ENCODE data around the gene LRRC74B. TPM values are rescaled to one million over a fixed set of nuclear protein-coding genes. Genes with fewer than 3 reads are reported as not detected.

Gene LRRC74B
- polyA plus RNA-seq, 4 donors, result 0.16 to 0.27 TPM; not detected in 2

DNA sequence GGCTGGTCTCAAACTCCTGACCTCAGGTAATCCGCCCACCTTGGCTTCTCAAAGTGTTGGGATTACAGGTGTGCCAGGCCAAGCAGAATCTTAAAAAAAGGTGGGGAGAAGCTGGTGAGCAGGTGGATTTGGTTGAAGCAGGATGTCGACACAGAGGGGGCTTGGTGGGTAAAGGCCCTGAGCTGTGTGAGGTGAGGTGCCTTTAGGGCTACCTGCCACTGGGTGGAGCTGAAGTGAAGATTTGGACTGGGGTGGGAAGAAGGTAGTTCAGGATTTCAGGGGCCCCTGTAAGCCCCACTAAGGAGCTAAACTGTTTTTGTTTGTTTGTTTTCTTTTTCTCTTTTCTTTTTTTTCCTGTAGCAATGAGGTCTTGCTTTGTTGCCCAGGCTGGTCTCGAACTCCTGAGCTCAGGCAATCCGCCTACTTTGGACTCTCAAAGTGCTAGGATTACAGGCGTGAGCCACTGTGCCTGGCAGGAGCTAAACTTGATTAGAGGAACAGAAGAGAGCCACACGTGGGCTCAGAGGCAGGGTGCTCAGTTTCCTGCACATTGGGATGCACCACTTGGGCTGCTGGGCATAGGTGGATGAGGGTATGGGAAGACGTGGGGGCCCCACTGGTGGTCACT lies 24.8 kb upstream of the LRRC74B start:
- no peak for DNase-seq
- no peaks in the 10 kb centered on the region for H3K27me3 ChIP-seq (ENCODE audit: control insufficient read depth in 3 of 3, insufficient read depth in 3 of 3, low read length in 3 of 3)
- no peaks in the 10 kb centered on the region for H3K36me3 ChIP-seq (ENCODE audit: control insufficient read depth in 3 of 3, insufficient read depth in 2 of 3, low read depth in 1 of 3, low read length in 3 of 3)
- WGBS, 3 donors, result 48 to 61% (median 53%) methylated on average over 7 of the region's 7 CpGs
- no peaks in the 10 kb centered on the region for H3K9me3 ChIP-seq (ENCODE audit: control insufficient read depth in 2 of 2, insufficient read depth in 1 of 2, low read depth in 1 of 2, low read length in 1 of 2)
- no peak overlapping the region for H3K4me3 ChIP-seq (ENCODE audit: low read depth in 1 of 3, low read length in 3 of 3)
- no peak for FAIRE-seq
- no peak overlapping the region for H3K27ac ChIP-seq (ENCODE audit: low read depth in 1 of 3, low read length in 2 of 3)
- H3K4me1 ChIP-seq (ENCODE audit: control insufficient read depth in 3 of 3, insufficient read depth in 2 of 3, low read depth in 1 of 3, low read length in 2 of 3), result peaks cover 0 to 2% (median 0%) of the 10 kb centered on the region in 3 donors

DNA sequence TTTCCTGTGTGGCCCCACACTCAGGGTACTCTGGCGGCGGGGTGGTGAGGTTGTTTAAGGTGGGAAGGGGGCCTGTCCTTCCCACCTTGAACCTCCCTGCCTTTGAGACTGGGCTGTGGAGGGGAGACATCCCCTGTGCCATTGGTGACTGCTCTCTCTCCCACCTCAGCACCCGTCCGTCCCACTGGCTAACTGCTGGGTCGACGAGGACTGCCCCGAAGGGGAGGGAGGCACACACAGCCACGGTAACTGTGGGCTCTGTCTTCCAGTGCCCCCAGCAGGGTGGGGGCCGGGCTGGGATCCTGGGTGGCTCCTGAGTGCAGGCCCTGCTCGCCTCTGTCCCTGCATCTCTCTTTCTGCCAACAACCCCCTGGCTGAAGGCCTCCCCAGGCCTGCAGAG lies 23.2 kb upstream of the LRRC74B start:
- FAIRE-seq, result no peak
- Histone ChIP-seq H3K36me3 (ENCODE audit: control insufficient read depth in 3 of 3, insufficient read depth in 2 of 3, low read depth in 1 of 3, low read length in 3 of 3) (no peaks in the 10 kb centered on the region), H3K9me3 (ENCODE audit: control insufficient read depth in 2 of 2, insufficient read depth in 1 of 2, low read depth in 1 of 2, low read length in 1 of 2) (no peaks in the 10 kb centered on the region), H3K4me3 (ENCODE audit: low read depth in 1 of 3, low read length in 3 of 3) (no peak overlapping the region), H3K4me1 (ENCODE audit: control insufficient read depth in 3 of 3, insufficient read depth in 2 of 3, low read depth in 1 of 3, low read length in 2 of 3) (no peaks in the 10 kb centered on the region), H3K27ac (ENCODE audit: low read depth in 1 of 3, low read length in 2 of 3) (no peak overlapping the region), H3K27me3 (ENCODE audit: control insufficient read depth in 3 of 3, insufficient read depth in 3 of 3, low read length in 3 of 3) (no peaks in the 10 kb centered on the region)
- WGBS, 3 donors, result 70 to 83% (median 78%) methylated on average over 10 of the region's 10 CpGs
- DNase-seq, result no peak

DNA sequence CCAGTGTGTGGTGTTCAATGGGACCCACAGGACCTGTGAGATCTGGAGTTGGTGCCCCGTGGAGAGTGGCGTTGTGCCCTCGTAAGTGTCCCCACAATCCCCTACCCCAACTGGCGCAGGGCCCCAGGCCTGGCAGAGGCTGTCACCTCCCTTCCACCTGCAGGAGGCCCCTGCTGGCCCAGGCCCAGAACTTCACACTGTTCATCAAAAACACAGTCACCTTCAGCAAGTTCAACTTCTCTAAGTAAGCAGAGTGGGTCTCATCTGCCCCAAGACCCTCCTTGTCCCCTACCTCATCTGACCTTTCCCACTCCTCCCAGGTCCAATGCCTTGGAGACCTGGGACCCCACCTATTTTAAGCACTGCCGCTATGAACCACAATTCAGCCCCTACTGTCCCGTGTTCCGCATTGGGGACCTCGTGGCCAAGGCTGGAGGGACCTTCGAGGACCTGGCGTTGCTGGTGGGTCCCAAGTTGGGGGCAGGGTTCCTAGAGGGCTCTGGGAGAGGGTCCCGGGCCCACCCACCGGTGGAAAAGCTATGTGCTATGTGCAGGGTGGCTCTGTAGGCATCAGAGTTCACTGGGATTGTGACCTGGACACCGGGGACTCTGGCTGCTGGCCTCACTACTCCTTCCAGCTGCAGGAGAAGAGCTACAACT lies 22.7 kb upstream of the LRRC74B start:
- Histone ChIP-seq H3K9me3 (ENCODE audit: control insufficient read depth in 2 of 2, insufficient read depth in 1 of 2, low read depth in 1 of 2, low read length in 1 of 2) (no peaks in the 10 kb centered on the region), H3K36me3 (ENCODE audit: control insufficient read depth in 3 of 3, insufficient read depth in 2 of 3, low read depth in 1 of 3, low read length in 3 of 3) (peaks cover 0 to 2% (median 0%) of the 10 kb centered on the region in 3 donors), H3K4me3 (ENCODE audit: low read depth in 1 of 3, low read length in 3 of 3) (no peak overlapping the region), H3K27ac (ENCODE audit: low read depth in 1 of 3, low read length in 2 of 3) (no peak overlapping the region), H3K4me1 (ENCODE audit: control insufficient read depth in 3 of 3, insufficient read depth in 2 of 3, low read depth in 1 of 3, low read length in 2 of 3) (no peaks in the 10 kb centered on the region), H3K27me3 (ENCODE audit: control insufficient read depth in 3 of 3, insufficient read depth in 3 of 3, low read length in 3 of 3) (no peaks in the 10 kb centered on the region)
- WGBS, 3 donors, result 72 to 78% (median 73%) methylated on average over 13 of the region's 13 CpGs
- FAIRE-seq (no peak), DNase-seq (no peak)

DNA sequence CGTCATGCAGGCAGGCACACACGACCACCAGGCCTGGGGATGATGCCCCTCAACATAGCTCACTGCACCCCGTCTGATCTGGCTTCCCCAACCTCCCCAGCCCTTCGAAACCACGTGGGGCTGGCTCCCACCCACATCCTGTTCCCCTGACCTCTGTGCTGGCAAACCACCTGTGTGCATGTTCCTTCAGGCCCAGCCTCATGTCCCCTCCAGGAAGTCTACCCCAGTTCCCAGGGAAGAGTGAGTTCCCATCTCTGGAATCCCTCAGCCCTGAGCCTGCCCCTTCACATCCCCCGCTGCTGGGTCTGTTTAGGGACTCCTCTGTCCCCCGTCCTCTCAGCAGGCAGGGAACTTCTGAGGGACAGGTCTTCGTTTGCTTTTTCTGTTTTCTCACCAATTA lies 20.5 kb upstream of the LRRC74B start:
- H3K4me3 ChIP-seq (ENCODE audit: low read depth in 1 of 3, low read length in 3 of 3), result no peak overlapping the region
- H3K4me1 ChIP-seq (ENCODE audit: control insufficient read depth in 3 of 3, insufficient read depth in 2 of 3, low read depth in 1 of 3, low read length in 2 of 3), result no peaks in the 10 kb centered on the region
- H3K36me3 ChIP-seq (ENCODE audit: control insufficient read depth in 3 of 3, insufficient read depth in 2 of 3, low read depth in 1 of 3, low read length in 3 of 3), result peaks cover 0 to 24% (median 0%) of the 10 kb centered on the region in 3 donors
- FAIRE-seq (no peak), DNase-seq (no peak)
- H3K27me3 ChIP-seq (ENCODE audit: control insufficient read depth in 3 of 3, insufficient read depth in 3 of 3, low read length in 3 of 3), result no peaks in the 10 kb centered on the region
- no peaks in the 10 kb centered on the region for H3K9me3 ChIP-seq (ENCODE audit: control insufficient read depth in 2 of 2, insufficient read depth in 1 of 2, low read depth in 1 of 2, low read length in 1 of 2)
- WGBS, 3 donors, result 49 to 64% (median 60%) methylated on average over 8 of the region's 8 CpGs
- no peak overlapping the region for H3K27ac ChIP-seq (ENCODE audit: low read depth in 1 of 3, low read length in 2 of 3)

DNA sequence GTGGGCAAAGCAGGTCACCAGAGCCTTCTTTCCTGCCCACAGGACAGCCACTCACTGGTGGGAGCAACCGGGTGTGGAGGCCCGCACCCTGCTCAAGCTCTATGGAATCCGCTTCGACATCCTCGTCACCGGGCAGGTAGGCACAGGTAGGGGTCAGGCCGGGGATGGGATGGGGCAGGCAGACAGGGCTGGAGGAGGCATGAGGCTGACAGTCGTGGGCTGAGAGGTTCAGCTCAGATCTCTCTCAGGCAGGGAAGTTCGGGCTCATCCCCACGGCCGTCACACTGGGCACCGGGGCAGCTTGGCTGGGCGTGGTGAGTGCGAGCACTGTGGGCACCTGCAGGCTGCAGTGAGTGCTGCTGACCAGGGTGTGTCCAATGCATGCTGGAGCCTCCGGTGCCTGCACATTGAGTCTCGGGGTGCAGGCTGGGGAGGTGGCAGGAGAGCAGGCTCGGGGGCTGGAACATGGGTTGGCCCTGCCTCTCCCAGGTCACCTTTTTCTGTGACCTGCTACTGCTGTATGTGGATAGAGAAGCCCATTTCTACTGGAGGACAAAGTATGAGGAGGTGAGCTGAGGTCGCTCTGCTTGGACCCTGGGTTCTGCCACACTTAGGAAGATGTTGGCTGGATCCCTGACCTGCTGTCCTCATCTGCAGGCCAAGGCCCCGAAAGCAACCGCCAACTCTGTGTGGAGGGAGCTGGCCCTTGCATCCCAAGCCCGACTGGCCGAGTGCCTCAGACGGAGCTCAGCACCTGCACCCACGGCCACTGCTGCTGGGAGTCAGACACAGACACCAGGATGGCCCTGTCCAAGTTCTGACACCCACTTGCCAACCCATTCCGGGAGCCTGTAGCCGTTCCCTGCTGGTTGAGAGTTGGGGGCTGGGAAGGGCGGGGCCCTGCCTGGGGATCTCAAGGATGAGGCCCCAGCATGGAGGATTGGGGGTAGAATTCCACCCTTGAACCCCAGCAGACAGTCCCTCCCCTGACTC lies 19.7 kb upstream of the LRRC74B start:
- Histone ChIP-seq H3K27me3 (ENCODE audit: control insufficient read depth in 3 of 3, insufficient read depth in 3 of 3, low read length in 3 of 3) (no peaks in the 10 kb centered on the region), H3K4me1 (ENCODE audit: control insufficient read depth in 3 of 3, insufficient read depth in 2 of 3, low read depth in 1 of 3, low read length in 2 of 3) (peaks cover 0 to 5% (median 0%) of the 10 kb centered on the region in 3 donors), H3K4me3 (ENCODE audit: low read depth in 1 of 3, low read length in 3 of 3) (no peak overlapping the region), H3K36me3 (ENCODE audit: control insufficient read depth in 3 of 3, insufficient read depth in 2 of 3, low read depth in 1 of 3, low read length in 3 of 3) (peaks cover 0 to 30% (median 0%) of the 10 kb centered on the region in 3 donors), H3K9me3 (ENCODE audit: control insufficient read depth in 2 of 2, insufficient read depth in 1 of 2, low read depth in 1 of 2, low read length in 1 of 2) (no peaks in the 10 kb centered on the region), H3K27ac (ENCODE audit: low read depth in 1 of 3, low read length in 2 of 3) (no peak overlapping the region)
- FAIRE-seq (no peak), DNase-seq (no peak)
- WGBS, 3 donors, result 78 to 88% (median 84%) methylated on average over 27 of the region's 27 CpGs

DNA sequence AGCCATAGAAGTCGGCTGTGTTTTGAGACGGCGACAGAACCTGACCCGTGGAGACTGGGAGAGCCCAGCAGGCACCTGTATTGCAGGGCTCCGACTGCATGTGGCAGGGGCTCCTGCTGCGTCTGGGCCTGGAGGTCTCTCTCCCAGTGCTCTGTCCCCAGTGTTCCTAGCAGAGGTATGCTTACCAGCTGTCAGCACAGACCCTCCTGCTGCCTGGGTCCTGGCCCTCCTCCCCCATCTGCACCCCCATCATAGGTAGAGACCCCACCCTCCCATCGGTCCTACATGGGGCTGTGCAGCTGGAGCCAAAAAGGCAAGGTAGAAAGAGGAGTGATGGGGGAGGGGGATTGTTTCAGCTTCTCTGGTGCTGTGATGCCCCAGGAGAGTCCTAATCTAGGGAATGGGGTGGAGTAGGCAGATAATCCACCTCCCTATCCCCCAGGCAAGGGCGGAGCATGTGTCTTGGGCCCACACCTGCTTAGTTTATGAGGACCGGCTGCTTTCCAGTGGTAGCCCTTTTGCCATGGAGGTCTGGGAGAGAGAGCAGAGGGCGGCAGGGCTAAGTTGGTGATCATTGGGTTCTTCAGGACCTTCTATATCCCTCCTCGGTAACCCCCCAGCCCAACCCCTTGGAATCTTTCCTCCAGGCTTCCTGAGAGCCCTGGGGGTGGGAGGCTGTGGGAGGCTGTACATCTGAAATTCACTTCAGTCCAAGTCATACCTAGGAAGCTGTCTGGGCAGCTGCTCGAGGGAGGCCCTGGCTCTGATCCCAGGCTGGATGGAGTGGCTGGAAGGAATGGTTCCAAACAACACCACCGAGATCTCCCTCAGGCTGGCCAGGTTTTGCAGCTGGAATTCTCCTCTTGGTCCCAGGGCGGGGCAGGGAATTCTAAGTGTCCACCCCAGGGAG lies 18.7 kb upstream of the LRRC74B start:
- H3K27ac ChIP-seq (ENCODE audit: low read depth in 1 of 3, low read length in 2 of 3), result no peak overlapping the region
- no peaks in the 10 kb centered on the region for H3K9me3 ChIP-seq (ENCODE audit: control insufficient read depth in 2 of 2, insufficient read depth in 1 of 2, low read depth in 1 of 2, low read length in 1 of 2)
- 65 to 79% (median 79%) methylated on average over 14 of the region's 14 CpGs for WGBS, 3 donors
- H3K4me3 ChIP-seq (ENCODE audit: low read depth in 1 of 3, low read length in 3 of 3), result no peak overlapping the region
- peaks cover 0 to 12% (median 0%) of the 10 kb centered on the region in 3 donors for H3K4me1 ChIP-seq (ENCODE audit: control insufficient read depth in 3 of 3, insufficient read depth in 2 of 3, low read depth in 1 of 3, low read length in 2 of 3)
- peaks cover 0 to 30% (median 0%) of the 10 kb centered on the region in 3 donors for H3K36me3 ChIP-seq (ENCODE audit: control insufficient read depth in 3 of 3, insufficient read depth in 2 of 3, low read depth in 1 of 3, low read length in 3 of 3)
- FAIRE-seq (no peak), DNase-seq (no peak)
- peaks cover 0 to 3% (median 0%) of the 10 kb centered on the region in 3 donors for H3K27me3 ChIP-seq (ENCODE audit: control insufficient read depth in 3 of 3, insufficient read depth in 3 of 3, low read length in 3 of 3)

DNA sequence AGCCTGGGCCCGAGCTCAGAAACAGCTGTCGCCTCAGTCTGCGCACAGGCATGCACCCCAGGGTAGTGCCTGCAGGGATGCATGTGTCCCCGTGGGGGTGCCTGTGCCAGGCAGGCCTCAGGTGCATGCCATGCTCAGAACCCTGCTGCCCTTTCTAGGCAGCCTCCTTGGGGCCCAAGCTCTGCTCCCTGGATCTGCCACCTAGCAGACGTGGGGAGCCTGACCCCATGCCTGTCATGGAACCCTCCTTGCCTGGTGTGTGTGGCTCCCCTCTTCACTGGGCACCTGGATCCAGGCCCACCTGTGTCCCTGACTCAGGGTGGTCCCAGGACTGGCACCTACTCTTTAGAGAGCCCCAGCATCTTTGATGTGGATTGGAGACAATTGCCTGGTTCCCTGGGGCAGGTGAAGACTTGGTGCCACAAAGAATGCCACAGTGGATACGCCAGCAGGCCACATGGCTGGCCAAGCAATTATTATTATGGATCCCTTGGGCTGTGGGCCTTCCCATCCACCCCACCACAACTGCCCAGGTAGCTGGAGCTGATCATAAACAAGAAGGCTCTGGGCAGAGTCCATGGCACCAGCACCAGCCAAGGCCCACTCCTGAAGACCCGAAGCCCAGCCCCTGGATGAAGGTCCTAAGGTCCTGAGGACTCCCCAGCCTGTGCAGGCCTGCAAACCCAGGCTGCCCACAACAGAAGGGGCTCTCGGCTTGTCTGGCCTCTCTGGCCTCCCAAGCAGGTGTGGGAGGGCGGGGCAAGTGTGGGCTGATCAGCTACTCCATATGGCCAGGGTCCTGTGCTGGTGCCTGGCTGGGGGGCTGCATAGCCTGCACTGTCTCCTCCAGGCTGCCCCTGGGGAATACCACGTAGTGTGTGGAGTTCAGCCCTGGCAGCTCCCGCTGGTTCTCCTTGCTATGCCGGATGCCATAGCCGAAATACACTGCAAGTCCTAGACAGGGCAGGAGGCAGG lies 17.2 kb upstream of the LRRC74B start:
- peaks cover 0 to 3% (median 0%) of the 10 kb centered on the region in 3 donors for H3K27me3 ChIP-seq (ENCODE audit: control insufficient read depth in 3 of 3, insufficient read depth in 3 of 3, low read length in 3 of 3)
- no peak for DNase-seq
- H3K36me3 ChIP-seq (ENCODE audit: control insufficient read depth in 3 of 3, insufficient read depth in 2 of 3, low read depth in 1 of 3, low read length in 3 of 3), result peaks cover 0 to 30% (median 0%) of the 10 kb centered on the region in 3 donors
- 87 to 89% (median 88%) methylated on average over 13 of the region's 13 CpGs for WGBS, 3 donors
- H3K9me3 ChIP-seq (ENCODE audit: control insufficient read depth in 2 of 2, insufficient read depth in 1 of 2, low read depth in 1 of 2, low read length in 1 of 2), result no peaks in the 10 kb centered on the region
- no peak overlapping the region for H3K4me3 ChIP-seq (ENCODE audit: low read depth in 1 of 3, low read length in 3 of 3)
- FAIRE-seq, result no peak
- H3K27ac ChIP-seq (ENCODE audit: low read depth in 1 of 3, low read length in 2 of 3), result no peak overlapping the region
- peaks cover 0 to 23% (median 0%) of the 10 kb centered on the region in 3 donors for H3K4me1 ChIP-seq (ENCODE audit: control insufficient read depth in 3 of 3, insufficient read depth in 2 of 3, low read depth in 1 of 3, low read length in 2 of 3)
